MG63 (cell line): ENCODE data around the gene MAGEB18. TPM values are rescaled to one million over a fixed set of nuclear protein-coding genes. Genes with fewer than 3 reads are reported as not detected.

Experiments used
- DNase-seq: peaks from one replicate; pipeline ENCODE4 v3.0.0-alpha.2; 2020
- H3K27me3 ChIP-seq: fragments of 250-450 bp; sonication (Bioruptor Pico); 2 replicates; pipeline ENCODE4 v1.5.1; 2020; ENCODE audit warnings: mild to moderate bottlenecking, moderate library complexity
- H3K36me3 ChIP-seq: fragments of 250-450 bp; sonication (Bioruptor Pico); 2 replicates; pipeline ENCODE4 v1.5.1; 2020; ENCODE audit warnings: mild to moderate bottlenecking, moderate library complexity
- H3K4me3 ChIP-seq: fragments of 250-450 bp; sonication (Bioruptor Pico); 2 replicates; pipeline ENCODE4 v1.5.1; 2020; ENCODE audit warnings: mild to moderate bottlenecking, moderate library complexity
- H3K9me3 ChIP-seq: fragments of 250-450 bp; sonication (Bioruptor Pico); 2 replicates; pipeline ENCODE4 v1.5.1; 2020; ENCODE audit warnings: mild to moderate bottlenecking, moderate library complexity
- total RNA-seq: library from RNA; depleted of rRNA; stranded (reverse); fragments of >200 nt; shearing (Covaris generic); gene quantifications from 2 replicates; pipeline ENCODE4 v1.2.3, GENCODE V29; 2014; ENCODE audit warnings: low replicate concordance; rRNA removed

Gene MAGEB18
- total RNA-seq = not detected in 2 replicates

GRCh38 chrX:26138274-26138673 is at the start of gene MAGEB18:
TSS of gene MAGEB18 (plus strand) at chrX:26138343. CDS start at chrX:26138986, 643 bp downstream.
- DNase-seq = no peak
- Histone ChIP-seq H3K27me3 (no peaks in the 10 kb centered on the region), H3K9me3 (no peaks in the 10 kb centered on the region), H3K36me3 (no peaks in the 10 kb centered on the region), H3K4me3 (no peak within 1 kb of the TSS)

DNA sequence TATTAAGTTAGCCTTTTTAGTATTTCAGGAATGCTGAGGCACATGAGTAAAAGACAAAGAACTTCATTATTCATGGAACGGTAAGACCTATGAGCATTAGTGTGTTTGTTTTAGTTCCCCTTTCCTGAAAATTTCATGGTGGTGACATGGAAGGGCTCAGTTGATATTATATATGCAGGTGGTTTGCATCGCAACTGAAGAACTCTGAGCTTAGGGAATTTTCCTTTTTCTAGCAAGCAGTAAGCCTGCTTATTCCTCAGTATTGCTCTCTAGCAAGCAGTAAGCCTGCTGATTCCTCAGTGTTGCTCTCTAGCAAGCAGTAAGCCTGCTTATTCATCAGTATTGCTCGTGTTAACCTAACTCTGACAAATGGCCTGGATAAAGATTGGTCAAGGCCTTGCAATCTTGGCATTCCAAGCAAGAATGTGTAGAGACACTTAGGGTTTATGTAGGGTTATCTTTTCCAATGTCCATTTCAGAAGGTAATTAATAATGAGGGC is 37.7 kb upstream of the MAGEB18 start:
- no peaks in the 10 kb centered on the region for H3K9me3 ChIP-seq
- H3K36me3 ChIP-seq = no peaks in the 10 kb centered on the region
- no peak for DNase-seq
- no peak overlapping the region for H3K4me3 ChIP-seq
- H3K27me3 ChIP-seq = no peaks in the 10 kb centered on the region

- Histone ChIP-seq H3K4me3 (no peak overlapping the region), H3K36me3 (no peaks in the 10 kb centered on the region), H3K9me3 (no peaks in the 10 kb centered on the region), H3K27me3 (no peaks in the 10 kb centered on the region)
- no peak for DNase-seq
Observed at GRCh38 chrX:26109142-26109541, 29.0 kb upstream of the MAGEB18 start.

- Histone ChIP-seq H3K9me3 (no peaks in the 10 kb centered on the region), H3K27me3 (no peaks in the 10 kb centered on the region), H3K4me3 (no peak overlapping the region), H3K36me3 (no peaks in the 10 kb centered on the region)
- no peak for DNase-seq
Observed at GRCh38 chrX:26146024-26146423, 7.9 kb downstream of the MAGEB18 start.

DNA sequence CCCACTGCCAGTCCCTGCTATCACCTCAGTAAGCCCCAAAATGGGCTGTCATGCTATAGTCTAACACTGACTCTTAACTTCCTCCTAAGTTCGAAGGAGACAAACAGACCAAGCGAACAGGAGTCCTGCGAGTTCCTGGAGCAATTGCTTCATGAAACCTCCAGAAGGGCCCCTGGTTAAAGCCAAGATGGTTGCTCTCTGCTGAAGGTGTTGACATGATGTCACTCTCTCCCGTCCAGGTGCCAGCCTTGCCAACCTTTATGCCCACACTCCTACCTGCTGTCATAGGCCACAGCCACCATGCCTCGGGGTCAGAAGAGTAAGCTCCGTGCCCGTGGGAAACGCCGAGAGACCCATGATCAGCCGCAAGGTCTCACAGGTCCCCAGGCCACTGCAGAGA is 22.2 kb downstream of the MAGEB18 start, which contains the start of gene MAGEB6B:
MAGEB6B (plus strand) TSS at position 301 of the 400 bp plus-strand sequence; CDS start at position 301, 0 bp downstream.
- no peak for DNase-seq
- Histone ChIP-seq H3K27me3 (no peaks in the 10 kb centered on the region), H3K4me3 (no peak within 1 kb of the TSS), H3K9me3 (no peaks in the 10 kb centered on the region), H3K36me3 (no peaks in the 10 kb centered on the region)

Other genes starting within 250 kb of the MAGEB18 start
- not detected in 2 replicates for gene MAGEB6B, start 22.3 kb downstream of the MAGEB18 start, total RNA-seq
- not detected in 2 replicates for gene MAGEB6, start 54.1 kb downstream of the MAGEB18 start, total RNA-seq
- not detected in 2 replicates for gene MAGEB5, start 77.8 kb downstream of the MAGEB18 start, total RNA-seq